ENCODE measurements around the gene LRP1. TPM values are rescaled to one million over a fixed set of nuclear protein-coding genes. Genes with fewer than 3 reads are reported as not detected.

The LRP1 gene
- total and polyA plus RNA-seq, 4 donors = 87.5 to 375 (median 139) TPM

DNA sequence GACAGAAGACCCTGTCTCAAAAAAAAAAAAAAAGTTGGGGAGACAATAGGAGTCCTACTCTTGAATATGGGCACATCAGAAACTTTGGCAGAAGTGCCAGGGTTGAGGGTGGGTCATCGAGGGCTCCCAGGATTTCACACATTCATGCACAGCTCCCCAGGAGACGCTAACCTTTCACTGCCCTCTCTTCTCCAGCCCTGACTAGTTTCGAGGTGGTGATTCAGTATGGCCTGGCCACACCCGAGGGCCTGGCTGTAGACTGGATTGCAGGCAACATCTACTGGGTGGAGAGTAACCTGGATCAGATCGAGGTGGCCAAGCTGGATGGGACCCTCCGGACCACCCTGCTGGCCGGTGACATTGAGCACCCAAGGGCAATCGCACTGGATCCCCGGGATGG lies 48.6 kb downstream of the LRP1 start:
- H3K27ac ChIP-seq (ENCODE audit: low read depth in 1 of 2, low read length in 2 of 2) = no peak overlapping the region
- no peaks in the 10 kb centered on the region for H3K27me3 ChIP-seq (ENCODE audit: control insufficient read depth in 4 of 4, insufficient read depth in 4 of 4, low read length in 3 of 4)
- TF ChIP-seq TAF1 (conservative IDR thresholded peaks at IDR 0.05) (no peak), RXRA (IDR thresholded peaks at IDR 0.05) (no peak)
- no peaks in the 10 kb centered on the region for H3K9me3 ChIP-seq (ENCODE audit: control insufficient read depth in 4 of 4, low read length in 3 of 4)
- no peak overlapping the region for H3K9ac ChIP-seq (ENCODE audit: low read depth in 1 of 2, low read length in 2 of 2)
- 90% methylated on average over 9 of the region's 9 CpGs for WGBS
- no peak overlapping the region for H3K4me3 ChIP-seq (ENCODE audit: low read depth in 1 of 3, low read length in 3 of 3)
- no peak for DNase-seq (ENCODE audit: low spot score)
- H3K36me3 ChIP-seq (ENCODE audit: control insufficient read depth in 4 of 4, insufficient read depth in 3 of 4, low read depth in 1 of 4, low read length in 3 of 4) = peaks cover 32 to 94% (median 49%) of the 10 kb centered on the region in 4 donors
- no peaks in the 10 kb centered on the region for H3K4me1 ChIP-seq (ENCODE audit: control insufficient read depth in 4 of 4, insufficient read depth in 4 of 4, low read length in 3 of 4)

DNA sequence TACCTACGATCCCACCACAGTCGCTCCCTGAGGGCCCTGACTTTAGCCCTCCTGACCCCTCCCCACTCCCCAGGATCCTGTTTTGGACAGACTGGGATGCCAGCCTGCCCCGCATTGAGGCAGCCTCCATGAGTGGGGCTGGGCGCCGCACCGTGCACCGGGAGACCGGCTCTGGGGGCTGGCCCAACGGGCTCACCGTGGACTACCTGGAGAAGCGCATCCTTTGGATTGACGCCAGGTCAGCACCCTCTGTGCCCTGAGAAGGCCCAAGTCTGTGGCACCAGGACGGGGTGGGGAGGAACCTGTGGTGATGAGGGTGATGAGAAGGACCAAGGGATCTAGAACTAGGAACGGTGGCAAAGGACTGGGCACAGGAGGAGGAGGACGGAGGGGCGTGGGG lies 49.1 kb downstream of the LRP1 start:
- Histone ChIP-seq H3K4me1 (ENCODE audit: control insufficient read depth in 4 of 4, insufficient read depth in 4 of 4, low read length in 3 of 4) (no peaks in the 10 kb centered on the region), H3K27me3 (ENCODE audit: control insufficient read depth in 4 of 4, insufficient read depth in 4 of 4, low read length in 3 of 4) (no peaks in the 10 kb centered on the region), H3K27ac (ENCODE audit: low read depth in 1 of 2, low read length in 2 of 2) (no peak overlapping the region), H3K36me3 (ENCODE audit: control insufficient read depth in 4 of 4, insufficient read depth in 3 of 4, low read depth in 1 of 4, low read length in 3 of 4) (peaks cover 31 to 95% (median 50%) of the 10 kb centered on the region in 4 donors), H3K4me3 (ENCODE audit: low read depth in 1 of 3, low read length in 3 of 3) (no peak overlapping the region), H3K9ac (ENCODE audit: low read depth in 1 of 2, low read length in 2 of 2) (no peak overlapping the region), H3K9me3 (ENCODE audit: control insufficient read depth in 4 of 4, low read length in 3 of 4) (no peaks in the 10 kb centered on the region)
- 93% methylated on average over 16 of the region's 16 CpGs for WGBS
- DNase-seq (ENCODE audit: low spot score) = no peak
- TF ChIP-seq JUND (IDR thresholded peaks at IDR 0.05) (no peak), RAD21 (IDR thresholded peaks at IDR 0.05) (no peak)
- TF ChIP-seq, protein P1, sequence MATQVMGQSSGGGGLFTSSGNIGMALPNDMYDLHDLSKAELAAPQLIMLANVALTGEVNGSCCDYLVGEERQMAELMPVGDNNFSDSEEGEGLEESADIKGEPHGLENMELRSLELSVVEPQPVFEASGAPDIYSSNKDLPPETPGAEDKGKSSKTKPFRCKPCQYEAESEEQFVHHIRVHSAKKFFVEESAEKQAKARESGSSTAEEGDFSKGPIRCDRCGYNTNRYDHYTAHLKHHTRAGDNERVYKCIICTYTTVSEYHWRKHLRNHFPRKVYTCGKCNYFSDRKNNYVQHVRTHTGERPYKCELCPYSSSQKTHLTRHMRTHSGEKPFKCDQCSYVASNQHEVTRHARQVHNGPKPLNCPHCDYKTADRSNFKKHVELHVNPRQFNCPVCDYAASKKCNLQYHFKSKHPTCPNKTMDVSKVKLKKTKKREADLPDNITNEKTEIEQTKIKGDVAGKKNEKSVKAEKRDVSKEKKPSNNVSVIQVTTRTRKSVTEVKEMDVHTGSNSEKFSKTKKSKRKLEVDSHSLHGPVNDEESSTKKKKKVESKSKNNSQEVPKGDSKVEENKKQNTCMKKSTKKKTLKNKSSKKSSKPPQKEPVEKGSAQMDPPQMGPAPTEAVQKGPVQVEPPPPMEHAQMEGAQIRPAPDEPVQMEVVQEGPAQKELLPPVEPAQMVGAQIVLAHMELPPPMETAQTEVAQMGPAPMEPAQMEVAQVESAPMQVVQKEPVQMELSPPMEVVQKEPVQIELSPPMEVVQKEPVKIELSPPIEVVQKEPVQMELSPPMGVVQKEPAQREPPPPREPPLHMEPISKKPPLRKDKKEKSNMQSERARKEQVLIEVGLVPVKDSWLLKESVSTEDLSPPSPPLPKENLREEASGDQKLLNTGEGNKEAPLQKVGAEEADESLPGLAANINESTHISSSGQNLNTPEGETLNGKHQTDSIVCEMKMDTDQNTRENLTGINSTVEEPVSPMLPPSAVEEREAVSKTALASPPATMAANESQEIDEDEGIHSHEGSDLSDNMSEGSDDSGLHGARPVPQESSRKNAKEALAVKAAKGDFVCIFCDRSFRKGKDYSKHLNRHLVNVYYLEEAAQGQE (IDR thresholded peaks at IDR 0.05) = no peak

DNA sequence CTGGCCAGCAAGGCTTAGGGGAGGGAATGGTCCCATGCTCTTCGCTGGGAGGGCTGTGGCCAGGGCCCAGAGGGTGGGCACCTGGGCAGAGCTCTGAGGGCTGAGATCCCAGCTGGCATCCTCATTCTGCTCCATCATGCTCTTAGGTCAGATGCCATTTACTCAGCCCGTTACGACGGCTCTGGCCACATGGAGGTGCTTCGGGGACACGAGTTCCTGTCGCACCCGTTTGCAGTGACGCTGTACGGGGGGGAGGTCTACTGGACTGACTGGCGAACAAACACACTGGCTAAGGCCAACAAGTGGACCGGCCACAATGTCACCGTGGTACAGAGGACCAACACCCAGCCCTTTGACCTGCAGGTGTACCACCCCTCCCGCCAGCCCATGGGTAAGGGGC lies 49.9 kb downstream of the LRP1 start:
- no peaks in the 10 kb centered on the region for H3K4me1 ChIP-seq (ENCODE audit: control insufficient read depth in 4 of 4, insufficient read depth in 4 of 4, low read length in 3 of 4)
- 84% methylated on average over 14 of the region's 14 CpGs for WGBS
- TF ChIP-seq RXRA (IDR thresholded peaks at IDR 0.05) = no peak
- TF ChIP-seq, protein P2, sequence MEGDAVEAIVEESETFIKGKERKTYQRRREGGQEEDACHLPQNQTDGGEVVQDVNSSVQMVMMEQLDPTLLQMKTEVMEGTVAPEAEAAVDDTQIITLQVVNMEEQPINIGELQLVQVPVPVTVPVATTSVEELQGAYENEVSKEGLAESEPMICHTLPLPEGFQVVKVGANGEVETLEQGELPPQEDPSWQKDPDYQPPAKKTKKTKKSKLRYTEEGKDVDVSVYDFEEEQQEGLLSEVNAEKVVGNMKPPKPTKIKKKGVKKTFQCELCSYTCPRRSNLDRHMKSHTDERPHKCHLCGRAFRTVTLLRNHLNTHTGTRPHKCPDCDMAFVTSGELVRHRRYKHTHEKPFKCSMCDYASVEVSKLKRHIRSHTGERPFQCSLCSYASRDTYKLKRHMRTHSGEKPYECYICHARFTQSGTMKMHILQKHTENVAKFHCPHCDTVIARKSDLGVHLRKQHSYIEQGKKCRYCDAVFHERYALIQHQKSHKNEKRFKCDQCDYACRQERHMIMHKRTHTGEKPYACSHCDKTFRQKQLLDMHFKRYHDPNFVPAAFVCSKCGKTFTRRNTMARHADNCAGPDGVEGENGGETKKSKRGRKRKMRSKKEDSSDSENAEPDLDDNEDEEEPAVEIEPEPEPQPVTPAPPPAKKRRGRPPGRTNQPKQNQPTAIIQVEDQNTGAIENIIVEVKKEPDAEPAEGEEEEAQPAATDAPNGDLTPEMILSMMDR (IDR thresholded peaks at IDR 0.05; ENCODE audit: low read depth, low read length, missing input control) = no peak
- TF ChIP-seq, protein P3, sequence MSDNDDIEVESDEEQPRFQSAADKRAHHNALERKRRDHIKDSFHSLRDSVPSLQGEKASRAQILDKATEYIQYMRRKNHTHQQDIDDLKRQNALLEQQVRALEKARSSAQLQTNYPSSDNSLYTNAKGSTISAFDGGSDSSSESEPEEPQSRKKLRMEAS (IDR thresholded peaks at IDR 0.05) = no peak
- TF ChIP-seq, protein P1 (IDR thresholded peaks at IDR 0.05) = no peak
- TF ChIP-seq, protein P4, sequence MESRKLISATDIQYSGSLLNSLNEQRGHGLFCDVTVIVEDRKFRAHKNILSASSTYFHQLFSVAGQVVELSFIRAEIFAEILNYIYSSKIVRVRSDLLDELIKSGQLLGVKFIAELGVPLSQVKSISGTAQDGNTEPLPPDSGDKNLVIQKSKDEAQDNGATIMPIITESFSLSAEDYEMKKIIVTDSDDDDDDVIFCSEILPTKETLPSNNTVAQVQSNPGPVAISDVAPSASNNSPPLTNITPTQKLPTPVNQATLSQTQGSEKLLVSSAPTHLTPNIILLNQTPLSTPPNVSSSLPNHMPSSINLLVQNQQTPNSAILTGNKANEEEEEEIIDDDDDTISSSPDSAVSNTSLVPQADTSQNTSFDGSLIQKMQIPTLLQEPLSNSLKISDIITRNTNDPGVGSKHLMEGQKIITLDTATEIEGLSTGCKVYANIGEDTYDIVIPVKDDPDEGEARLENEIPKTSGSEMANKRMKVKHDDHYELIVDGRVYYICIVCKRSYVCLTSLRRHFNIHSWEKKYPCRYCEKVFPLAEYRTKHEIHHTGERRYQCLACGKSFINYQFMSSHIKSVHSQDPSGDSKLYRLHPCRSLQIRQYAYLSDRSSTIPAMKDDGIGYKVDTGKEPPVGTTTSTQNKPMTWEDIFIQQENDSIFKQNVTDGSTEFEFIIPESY (IDR thresholded peaks at IDR 0.05) = no peak
- no peak for TF ChIP-seq SP1 (IDR thresholded peaks at IDR 0.05)
- TF ChIP-seq HNF4A (conservative IDR thresholded peaks at IDR 0.05) = no peak
- TF ChIP-seq TAF1 (conservative IDR thresholded peaks at IDR 0.05) = no peak
- TF ChIP-seq EGR1 (IDR thresholded peaks at IDR 0.05; ENCODE audit: low read depth in 2 of 2) = no peak
- TF ChIP-seq, protein P5, sequence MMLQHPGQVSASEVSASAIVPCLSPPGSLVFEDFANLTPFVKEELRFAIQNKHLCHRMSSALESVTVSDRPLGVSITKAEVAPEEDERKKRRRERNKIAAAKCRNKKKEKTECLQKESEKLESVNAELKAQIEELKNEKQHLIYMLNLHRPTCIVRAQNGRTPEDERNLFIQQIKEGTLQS (IDR thresholded peaks at IDR 0.05) = no peak
- TF ChIP-seq FOXA2 (IDR thresholded peaks at IDR 0.05) = no peak
- no peak overlapping the region for H3K27ac ChIP-seq (ENCODE audit: low read depth in 1 of 2, low read length in 2 of 2)
- no peaks in the 10 kb centered on the region for H3K27me3 ChIP-seq (ENCODE audit: control insufficient read depth in 4 of 4, insufficient read depth in 4 of 4, low read length in 3 of 4)
- H3K4me3 ChIP-seq (ENCODE audit: low read depth in 1 of 3, low read length in 3 of 3) = no peak overlapping the region
- peaks cover 29 to 88% (median 49%) of the 10 kb centered on the region in 4 donors for H3K36me3 ChIP-seq (ENCODE audit: control insufficient read depth in 4 of 4, insufficient read depth in 3 of 4, low read depth in 1 of 4, low read length in 3 of 4)
- no peak for DNase-seq (ENCODE audit: low spot score)
- H3K9ac ChIP-seq (ENCODE audit: low read depth in 1 of 2, low read length in 2 of 2) = no peak overlapping the region
- no peaks in the 10 kb centered on the region for H3K9me3 ChIP-seq (ENCODE audit: control insufficient read depth in 4 of 4, low read length in 3 of 4)
